Endothelial cell of umbilical vein (primary cell): ENCODE data around the gene MRC2. TPM values are rescaled to one million over a fixed set of nuclear protein-coding genes. Genes with fewer than 3 reads are reported as not detected.

Experiments used
- BruUV-seq: library from RNA; stranded (reverse); fragments of 400-500 nt; replicated peaks from 2 replicates; lab custom pipeline; 2021; lab: Mats Ljungman, UMichigan
- CTCF ChIA-PET: fragments of 300-600, 350-600 bp; sonication (Branson Sonifier 250); formaldehyde crosslinking; loops from one replicate; lab custom pipeline; 2021; ENCODE audit warnings: antibody characterized with exemption, inconsistent platforms; lab: Charles Lee
- POLR2A ChIA-PET: fragments of 300-600, 350-600 bp; sonication (Branson Sonifier 250); formaldehyde crosslinking; loops from one replicate; lab custom pipeline; 2021; ENCODE audit warnings: antibody characterized with exemption, inconsistent platforms; lab: Charles Lee
- DNase-seq: peaks from one replicate; pipeline ENCODE4 v3.0.0-alpha.2; 2011; ENCODE audit warnings: low read depth, low spot score
- FAIRE-seq: peaks from 2 replicates; lab custom pipeline; 2011; peaks lifted over from hg19 to GRCh38; lab: Jason Lieb, UNC
- H2AFZ ChIP-seq: 2 replicates; pipeline ENCODE4 v1.6.0; 2012; ENCODE audit warnings: low read depth, low read length, control low read depth, inconsistent platforms
- H3K27ac ChIP-seq: 2 replicates; pipeline ENCODE4 v1.5.1; 2011; ENCODE audit warnings: low read depth, mild to moderate bottlenecking, control low read depth, low read length, moderate library complexity; ENCODE audit not compliant: insufficient read depth
- H3K27me3 ChIP-seq, 2 experiments: 2 replicates each; pipeline versions ENCODE4 v1.6.0 to v1.6.1; 2011; ENCODE audit warnings: low read length in 2 of 2, mixed read lengths in 1 of 2; ENCODE audit not compliant: control insufficient read depth in 2 of 2, insufficient read depth in 2 of 2
- H3K36me3 ChIP-seq, 2 experiments: 2 replicates in 1 of 2; 3 replicates in 1 of 2; pipeline ENCODE4 v1.5.1; 2011; ENCODE audit warnings: low read length in 2 of 2, mild to moderate bottlenecking in 1 of 2, moderate library complexity in 1 of 2; ENCODE audit not compliant: control insufficient read depth in 2 of 2, insufficient read depth in 2 of 2; ENCODE audit errors: extremely low read depth in 1 of 2
- H3K4me1 ChIP-seq: 3 replicates; pipeline ENCODE4 v1.5.1; 2011; ENCODE audit warnings: mild to moderate bottlenecking, low read length; ENCODE audit not compliant: control insufficient read depth, insufficient read depth; ENCODE audit errors: extremely low read depth
- H3K4me2 ChIP-seq: 2 replicates; pipeline ENCODE4 v1.6.1; 2011; ENCODE audit warnings: low read length, control low read depth, mixed read lengths; ENCODE audit not compliant: insufficient read depth
- H3K4me3 ChIP-seq, 3 experiments: fragments of 200-600 bp in 1 of 3; sonication (generic), shearing (Covaris generic) in 1 of 3; replicated peaks in 1 of 3; 2 replicates each; pipeline ENCODE4 v1.5.1; 2011 to 2016; ENCODE audit warnings: control low read depth in 3 of 3, low read length in 3 of 3, mild to moderate bottlenecking in 2 of 3, inconsistent platforms in 1 of 3, low read depth in 1 of 3, moderate library complexity in 1 of 3; ENCODE audit not compliant: insufficient read depth in 1 of 3
- H3K79me2 ChIP-seq: 2 replicates; pipeline ENCODE4 v1.6.0; 2012; ENCODE audit warnings: low read length, inconsistent platforms; ENCODE audit not compliant: control insufficient read depth, insufficient read depth
- H3K9ac ChIP-seq: replicated peaks from 2 replicates; pipeline ENCODE3; 2011; ENCODE audit warnings: low read length, control low read depth; ENCODE audit not compliant: insufficient read depth; ENCODE audit errors: extremely low read depth
- H3K9me1 ChIP-seq: replicated peaks from 3 replicates; pipeline ENCODE4 v1.6.0; 2011; ENCODE audit warnings: mild to moderate bottlenecking, low read length; ENCODE audit not compliant: control insufficient read depth, insufficient read depth; ENCODE audit errors: extremely low read depth
- H3K9me3 ChIP-seq: replicated peaks from 2 replicates; pipeline ENCODE4 v1.5.1; 2012; ENCODE audit warnings: low read length, inconsistent platforms; ENCODE audit not compliant: control insufficient read depth, insufficient read depth
- H4K20me1 ChIP-seq: replicated peaks from 2 replicates; pipeline ENCODE3; 2011; ENCODE audit warnings: mild to moderate bottlenecking, low read length; ENCODE audit not compliant: control insufficient read depth, insufficient read depth; ENCODE audit errors: extremely low read depth
- CTCF ChIP-seq, 2 donors: IDR thresholded peaks; 1 replicate in 1 of 2; 2 replicates in 1 of 2; pipeline ENCODE4 v1.5.1; 2011; ENCODE audit warnings: low read length in 2 of 2, mild to moderate bottlenecking in 2 of 2, moderate library complexity in 2 of 2, control low read depth in 1 of 2, inconsistent platforms in 1 of 2, low read depth in 1 of 2; ENCODE audit not compliant: insufficient read depth in 1 of 2; ENCODE audit errors: extremely low read depth in 1 of 2
- EZH2 ChIP-seq: IDR thresholded peaks from 2 replicates; pipeline ENCODE4 v1.6.1; 2012; ENCODE audit warnings: borderline replicate concordance, low read depth, mild to moderate bottlenecking, moderate library complexity, low read length, inconsistent platforms; ENCODE audit not compliant: severe bottlenecking
- FOS ChIP-seq: IDR thresholded peaks from 2 replicates; pipeline ENCODE4 v1.6.1; 2011; ENCODE audit warnings: mild to moderate bottlenecking, low read length, moderate library complexity, borderline replicate concordance; ENCODE audit not compliant: insufficient read depth
- GATA2 ChIP-seq: IDR thresholded peaks from 2 replicates; pipeline ENCODE4 v1.7.0; 2011; ENCODE audit warnings: low read depth, mild to moderate bottlenecking, moderate library complexity, mixed read lengths, low read length; ENCODE audit not compliant: insufficient read length, insufficient read depth
- JUN ChIP-seq: IDR thresholded peaks from 2 replicates; pipeline ENCODE4 v1.6.1; 2011; ENCODE audit warnings: borderline replicate concordance, low read depth; ENCODE audit not compliant: insufficient read length, insufficient read depth
- MAX ChIP-seq: IDR thresholded peaks from 2 replicates; pipeline ENCODE4 v1.6.1; 2011; ENCODE audit not compliant: insufficient read depth, insufficient read length
- MYC ChIP-seq: IDR thresholded peaks from one replicate; pipeline ENCODE4 v1.6.1; 2011; ENCODE audit warnings: mild to moderate bottlenecking, low read depth, low read length
- POLR2A ChIP-seq: IDR thresholded peaks from 2 replicates; pipeline ENCODE4 v1.6.1; 2012; ENCODE audit warnings: low read depth, mild to moderate bottlenecking, control low read depth, low read length
- POLR2AphosphoS5 ChIP-seq: IDR thresholded peaks from 2 replicates; pipeline ENCODE4 v1.6.1; 2012; ENCODE audit warnings: low read depth, mild to moderate bottlenecking, control low read depth, low read length, moderate library complexity; ENCODE audit not compliant: insufficient read depth
- dilution Hi-C: fragments of 300-500 bp; cut with MboI; formaldehyde crosslinking; loops from one replicate; pipeline ENCODE4 v1.15.0; 2019; ENCODE audit warnings: low sequenced_read_pairs; ENCODE audit not compliant: extremely low pct_ligation_motif_present
- intact Hi-C: fragments of 100-400 bp; cut with micrococcal nuclease; formaldehyde crosslinking; loops from one replicate; pipeline ENCODE4 v1.10.0; 2022
- polyA plus RNA-seq, 4 experiments: library from polyadenylated mRNA; depleted of rRNA in 3 of 4; stranded (reverse) in 3 of 4; unstranded in 1 of 4; fragments of >200 nt; gene quantifications; 2 replicates each; pipeline versions ENCODE4 v1.2.1 to v1.2.3, GENCODE V29; 2011 to 2012; ENCODE audit warnings: missing spikeins in 1 of 4
- total RNA-seq: library from RNA; stranded (reverse); gene quantifications from 2 replicates; pipeline ENCODE4 v1.2.3, GENCODE V29; 2021

Gene MRC2
- total and polyA plus RNA-seq, 2 donors (not counting 3 experiments of a cell fraction or from before 2014, with no cell fraction given) = 30.6 to 52.7 TPM

- no peak for FAIRE-seq
- ChIA-PET CTCF (no interaction called here), POLR2A (no interaction called here)
These were observed 62.1 kb downstream of the MRC2 start for GRCh38 chr17:62689441-62690167.

GRCh38 chr17:62690168-62690897 is 62.9 kb downstream of the MRC2 start:
- POLR2A ChIA-PET = no interaction called here
- H3K27ac ChIP-seq = no peak overlapping the region
- H3K4me1 ChIP-seq = peaks cover 18% of the 10 kb centered on the region
- no peaks in the 10 kb centered on the region for H3K36me3 ChIP-seq
- no peaks in the 10 kb centered on the region for H3K79me2 ChIP-seq
- H3K4me3 ChIP-seq = no peak overlapping the region
- CTCF ChIA-PET = interaction anchor here (0.6 kb wide), 1 partner anchor 18 kb away, joined by 4 read pairs; no protein-coding TSS in a partner anchor
- H3K9me3 ChIP-seq = no peaks in the 10 kb centered on the region
- H3K9ac ChIP-seq = no peak overlapping the region
- no peak overlapping the region for H2AFZ ChIP-seq
- FAIRE-seq (no peak), DNase-seq (no peak)
- H3K9me1 ChIP-seq = no peaks in the 10 kb centered on the region
- BruUV-seq = TSS peak; percentile 15
- no peaks in the 10 kb centered on the region for H4K20me1 ChIP-seq
- dilution Hi-C loops = no loop called here
- H3K4me2 ChIP-seq = no peak overlapping the region
- TF ChIP-seq POLR2AphosphoS5 (no peak), MAX (no peak), MYC (no peak), POLR2A (no peak), JUN (no peak), CTCF (IDR thresholded peaks at IDR 0.05; ENCODE audit: extremely low read depth in 1 of 2, insufficient read depth in 1 of 2, low read depth in 1 of 2, low read length in 2 of 2) (no peak), EZH2 (no peak)
- intact Hi-C loops = no loop called here
- no peaks in the 10 kb centered on the region for H3K27me3 ChIP-seq

More at GRCh38 chr17:62689441-62690167, 62.1 kb downstream of the MRC2 start:
- Histone ChIP-seq H3K4me3 (no peak overlapping the region), H3K27me3 (no peaks in the 10 kb centered on the region), H4K20me1 (no peaks in the 10 kb centered on the region), H3K36me3 (no peaks in the 10 kb centered on the region), H2AFZ (no peak overlapping the region), H3K9ac (no peak overlapping the region), H3K79me2 (no peaks in the 10 kb centered on the region), H3K9me3 (no peaks in the 10 kb centered on the region), H3K4me1 (peaks cover 12% of the 10 kb centered on the region), H3K4me2 (no peak overlapping the region), H3K27ac (no peak overlapping the region), H3K9me1 (no peaks in the 10 kb centered on the region)
- TF ChIP-seq GATA2 (no peak), POLR2A (no peak), FOS (no peak), POLR2AphosphoS5 (no peak), MAX (no peak)
- DNase-seq = no peak
- dilution Hi-C loops (no loop called here), intact Hi-C loops (no loop called here)
- no TSS peak for BruUV-seq
